T-helper 1 cell (primary cell): Measurements from ENCODE around the gene MAPT.
"Not testable (repeated sequence)": the region's sequence is repeated elsewhere in the genome, so short reads cannot be mapped to it uniquely, and the experiment has no call there.

Experiments used
- DNase-seq, 5 donors: peaks; one replicate each; pipeline ENCODE4 v3.0.0-alpha.2; 2012 to 2020

Gene MAPT

GRCh38 chr17:45929344-45929743 is 35.0 kb downstream of the MAPT start:
- DNase-seq: no peak

- DNase-seq: no peak
Observed at GRCh38 chr17:45930420-45930951, 36.1 kb downstream of the MAPT start.

DNA sequence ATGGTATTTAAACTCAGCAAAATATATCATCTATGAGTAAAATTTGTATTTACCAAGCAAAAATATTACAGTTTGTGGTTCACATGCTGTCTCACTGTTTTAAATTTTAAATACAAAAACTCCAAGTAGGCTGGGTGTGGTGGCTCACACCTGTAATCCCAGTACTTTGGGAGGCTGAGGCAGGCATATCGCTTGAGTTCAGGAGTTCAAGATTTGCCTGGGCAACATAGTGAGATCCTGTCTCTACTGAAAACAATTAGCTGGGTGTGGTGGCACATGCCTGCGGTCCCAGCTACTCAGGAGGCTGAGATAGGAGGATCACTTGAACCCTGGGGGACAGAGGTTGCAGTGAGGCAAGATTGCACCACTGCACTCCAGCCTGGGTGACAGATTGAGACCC is 37.3 kb downstream of the MAPT start:
- no peak for DNase-seq

DNA sequence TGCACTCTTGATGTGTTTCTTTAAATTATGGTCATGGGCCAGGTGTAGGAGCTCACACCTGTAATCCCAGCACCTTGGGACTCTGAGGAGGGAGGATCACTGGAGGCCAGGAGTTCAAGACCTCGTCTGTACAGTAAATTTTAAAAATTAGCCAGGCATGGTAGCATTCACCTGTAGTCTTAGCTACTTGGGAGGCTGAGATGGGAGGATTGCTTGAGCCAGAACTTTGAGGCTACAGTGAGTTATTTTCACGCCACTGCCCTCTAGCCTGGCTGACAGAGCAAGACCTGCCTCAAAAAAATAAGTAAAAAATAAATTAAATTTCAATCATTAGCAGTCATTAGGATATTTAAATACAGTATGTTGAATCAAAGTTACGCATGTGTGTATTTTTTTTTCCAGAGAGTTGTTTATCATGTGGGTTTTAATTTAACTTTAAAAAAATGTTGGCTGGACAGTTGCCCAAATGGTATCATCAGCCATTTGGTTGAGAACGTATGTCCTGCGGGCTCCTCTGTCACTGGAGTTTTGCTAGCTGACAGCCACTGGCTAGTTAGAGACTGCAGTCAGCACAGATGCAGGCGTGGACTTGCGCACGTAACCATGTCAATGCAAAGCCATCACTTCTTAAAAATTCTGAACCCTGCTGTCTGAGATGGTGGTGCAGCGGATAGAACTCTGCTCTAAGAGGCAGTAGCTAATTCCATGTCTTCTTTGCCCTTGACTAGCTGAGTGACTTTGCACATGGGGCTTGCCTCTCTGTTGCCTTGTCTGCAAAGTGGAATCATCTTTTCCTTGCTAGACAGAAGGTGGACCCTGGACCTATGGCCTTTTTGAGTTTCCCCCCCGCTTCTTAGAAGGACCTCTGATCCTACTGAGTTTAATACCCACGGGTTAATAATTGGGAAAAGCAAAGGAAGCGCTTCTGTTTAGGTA is 40.0 kb downstream of the MAPT start:
- DNase-seq: no peak

GRCh38 chr17:45935197-45935709 is 40.9 kb downstream of the MAPT start:
- DNase-seq: no peak

DNA sequence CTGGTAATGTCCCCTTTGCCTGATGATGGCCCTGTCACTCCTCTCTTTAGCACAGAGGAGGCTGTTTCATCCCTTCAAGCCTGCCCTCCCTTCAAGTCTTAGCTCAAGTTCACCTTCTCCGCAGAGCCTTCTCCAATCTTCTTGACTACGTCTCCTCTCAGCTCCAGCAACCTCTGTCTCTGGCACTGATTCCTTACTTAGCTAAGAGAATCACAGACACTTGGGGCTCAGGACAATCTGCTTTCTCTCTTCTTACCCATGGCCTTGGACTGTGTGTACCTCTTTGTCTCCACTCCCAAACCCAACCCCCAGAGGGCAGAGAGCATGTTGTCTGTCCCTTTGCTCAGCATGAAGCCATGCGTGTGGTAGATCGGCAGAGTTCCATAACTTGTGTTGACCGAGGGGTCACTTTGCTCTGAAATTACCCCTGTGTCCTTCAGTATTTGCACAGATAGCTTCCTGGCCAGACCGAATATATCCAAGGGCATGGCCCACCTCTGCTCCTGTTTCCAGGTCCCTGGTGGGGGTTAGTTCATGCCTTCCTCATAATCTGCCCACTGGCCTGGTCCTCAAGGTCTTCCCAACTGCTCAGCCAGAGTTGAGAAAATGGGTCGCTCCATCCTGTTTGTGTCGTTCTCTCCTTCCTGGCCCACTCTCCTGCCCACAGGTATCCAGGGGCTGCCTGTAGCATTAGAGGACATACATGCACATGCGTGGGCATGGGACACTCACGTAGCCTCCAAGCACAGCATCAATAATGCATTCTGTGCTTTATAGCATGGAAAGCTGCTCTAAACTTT is 41.6 kb downstream of the MAPT start:
- DNase-seq: no peak

DNA sequence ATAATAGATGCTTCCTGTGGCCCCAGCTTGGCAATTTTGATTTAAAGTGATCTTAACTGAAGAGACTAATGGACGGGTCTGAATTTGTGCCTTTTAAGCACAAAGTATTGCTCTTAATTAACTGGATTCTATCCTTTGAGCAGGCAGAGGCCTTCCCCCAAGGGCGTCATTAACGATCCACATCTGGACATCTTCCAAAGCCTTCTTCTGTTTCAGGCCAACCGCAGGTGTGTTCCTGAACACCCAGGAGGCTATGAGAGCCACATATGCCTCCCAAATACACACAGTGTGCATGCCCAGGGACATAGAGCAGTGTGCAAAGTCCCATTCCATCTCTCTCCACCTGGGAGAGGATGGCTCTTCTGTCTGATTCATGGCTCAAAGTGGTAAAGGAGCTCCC is 42.3 kb downstream of the MAPT start:
- DNase-seq: no peak

DNA sequence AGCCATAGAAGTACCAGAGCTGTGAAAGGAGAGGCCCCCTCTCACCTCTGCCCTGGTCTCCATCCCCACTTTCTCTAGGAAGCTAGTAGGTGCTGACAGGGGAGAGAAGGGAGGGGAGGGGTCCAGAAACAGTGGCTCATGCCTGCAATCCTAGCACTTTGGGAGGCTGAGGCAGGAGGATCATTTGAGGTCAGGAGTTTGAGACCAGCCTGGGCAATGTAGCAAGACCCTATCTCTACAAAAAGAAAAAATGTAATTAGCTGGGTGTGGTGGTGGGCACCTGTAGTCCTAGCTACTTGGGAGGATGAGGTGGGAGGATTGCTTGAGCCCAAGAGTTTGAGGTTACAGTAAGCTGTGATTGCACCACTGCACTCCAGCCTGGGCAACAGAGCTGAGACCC is 42.8 kb downstream of the MAPT start:
- DNase-seq: not testable (repeated sequence)

DNA sequence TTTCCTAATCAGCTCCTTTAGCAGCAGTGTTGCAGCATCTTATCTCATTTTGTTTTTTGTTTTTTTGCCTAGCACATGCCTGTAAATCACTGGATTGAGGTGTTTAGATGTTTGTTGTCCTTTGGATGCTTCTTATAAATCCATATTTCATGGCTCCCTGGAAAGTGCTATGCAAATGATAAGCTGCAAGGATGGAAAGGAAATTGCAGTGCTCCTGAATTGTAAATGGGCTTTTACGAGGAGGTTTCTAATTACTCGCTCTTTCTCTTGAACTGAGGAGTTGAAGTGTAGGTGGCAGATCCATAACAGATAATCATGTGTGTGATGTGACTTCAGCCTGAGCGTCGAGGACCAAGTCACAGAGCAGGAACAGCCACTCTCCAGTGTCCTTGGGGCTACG is 45.0 kb downstream of the MAPT start:
- DNase-seq: no peak

GRCh38 chr17:45940293-45940692 is 45.9 kb downstream of the MAPT start:
- no peak for DNase-seq

- DNase-seq: no peak
Observed at GRCh38 chr17:45940826-45941225, 46.5 kb downstream of the MAPT start.

DNA sequence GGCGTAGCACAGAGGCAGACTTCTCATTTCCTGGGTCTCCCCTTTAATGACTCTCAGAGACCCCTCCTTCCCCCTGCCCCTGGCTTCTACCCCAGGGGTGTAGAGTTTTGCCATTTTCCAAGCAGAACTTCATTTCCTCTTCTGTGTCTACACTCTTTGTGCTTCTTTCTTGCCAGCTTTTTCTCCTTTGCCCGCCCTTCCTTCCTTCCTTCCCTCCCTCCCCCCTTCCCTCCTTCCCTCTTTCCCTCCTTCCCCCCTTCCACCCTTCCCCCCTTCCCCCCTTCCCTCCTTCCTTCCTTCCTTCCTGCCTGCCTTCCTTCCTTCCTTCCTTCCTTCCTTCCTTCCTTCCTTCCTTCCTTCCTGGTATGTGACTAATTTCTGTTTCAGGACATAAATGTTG is 47.0 kb downstream of the MAPT start:
- no peak for DNase-seq

- no peak for DNase-seq
Observed at GRCh38 chr17:45942284-45942683, 47.9 kb downstream of the MAPT start.

DNA sequence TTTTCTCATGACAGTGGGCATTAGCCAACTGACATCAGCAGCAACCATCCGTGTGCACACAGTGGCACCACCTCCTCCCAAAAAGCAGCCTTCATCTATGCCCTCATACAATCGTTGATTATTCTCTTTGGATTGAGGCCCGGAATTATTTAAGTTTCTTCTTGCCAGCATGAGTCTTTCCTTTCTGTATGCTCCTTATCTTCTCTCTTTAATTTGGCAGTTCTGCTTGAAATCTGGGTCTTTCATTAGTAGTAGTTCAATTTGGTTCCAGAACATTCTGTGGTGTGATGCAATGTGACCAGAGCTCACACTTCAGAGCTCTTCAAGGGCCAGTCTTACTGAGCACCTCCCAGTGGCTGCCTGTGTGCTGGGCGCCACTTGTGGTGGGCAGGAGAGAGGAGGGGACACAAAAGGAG is 52.5 kb downstream of the MAPT start:
- DNase-seq: no peak

DNA sequence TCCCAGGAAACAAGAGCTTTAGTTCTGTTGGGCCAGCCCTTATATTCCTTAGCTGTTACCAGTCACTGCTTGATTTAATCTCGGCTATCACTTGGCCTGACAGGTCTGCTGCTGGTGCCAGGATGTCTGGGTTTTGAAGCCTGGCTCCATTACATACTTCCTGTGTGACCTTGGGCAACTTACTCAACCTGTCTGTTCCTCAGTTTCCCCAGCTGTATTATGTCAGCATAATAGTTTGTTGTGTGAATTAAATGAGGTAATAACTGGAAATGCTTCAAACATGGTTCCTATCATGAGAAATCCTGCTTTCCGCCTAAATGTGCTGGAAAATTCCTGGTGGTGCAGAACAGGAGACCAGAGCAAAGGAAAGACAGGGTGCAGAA is 54.1 kb downstream of the MAPT start:
- DNase-seq: no peak

DNA sequence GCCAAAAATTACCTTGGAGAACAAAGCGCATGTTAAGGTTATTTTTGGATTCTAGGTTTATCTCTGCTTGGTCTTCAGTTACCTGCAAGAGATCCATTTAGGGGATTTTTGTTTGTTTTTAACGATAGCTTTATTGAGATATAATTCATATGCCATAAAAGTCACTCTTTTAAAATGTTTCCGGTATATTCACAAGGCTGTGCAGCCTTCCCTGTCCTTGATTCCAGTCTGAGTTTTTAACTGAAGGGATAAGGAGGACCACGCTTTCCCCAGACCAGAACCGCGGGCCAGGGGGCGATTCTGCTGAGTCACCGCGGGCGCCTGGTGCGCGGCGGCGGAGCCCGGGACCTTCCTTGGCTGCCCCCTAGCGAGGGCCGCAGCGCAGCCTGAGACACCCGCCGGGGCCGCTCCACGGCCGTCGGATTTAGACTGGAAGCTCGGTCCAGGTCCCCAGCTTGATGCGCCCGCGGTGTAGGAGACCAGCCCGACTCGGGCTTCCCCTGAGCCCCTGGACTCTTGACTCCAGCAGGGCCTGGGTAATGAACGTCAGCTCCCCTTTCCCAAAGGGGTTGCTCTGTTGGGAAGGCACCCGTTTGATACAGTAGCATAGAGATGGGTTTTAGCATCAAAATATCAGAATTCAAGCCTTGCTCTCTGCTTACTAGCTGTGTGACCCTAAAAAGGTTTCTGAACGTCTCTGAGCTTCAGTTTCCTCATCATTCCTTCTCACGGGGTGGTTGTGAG is 54.7 kb downstream of the MAPT start:
- peak in 4 of 5 donors; percentile 26 to 66 (median 34) for DNase-seq

- DNase-seq: no peak
Observed at GRCh38 chr17:45949755-45950320, 55.5 kb downstream of the MAPT start.

DNA sequence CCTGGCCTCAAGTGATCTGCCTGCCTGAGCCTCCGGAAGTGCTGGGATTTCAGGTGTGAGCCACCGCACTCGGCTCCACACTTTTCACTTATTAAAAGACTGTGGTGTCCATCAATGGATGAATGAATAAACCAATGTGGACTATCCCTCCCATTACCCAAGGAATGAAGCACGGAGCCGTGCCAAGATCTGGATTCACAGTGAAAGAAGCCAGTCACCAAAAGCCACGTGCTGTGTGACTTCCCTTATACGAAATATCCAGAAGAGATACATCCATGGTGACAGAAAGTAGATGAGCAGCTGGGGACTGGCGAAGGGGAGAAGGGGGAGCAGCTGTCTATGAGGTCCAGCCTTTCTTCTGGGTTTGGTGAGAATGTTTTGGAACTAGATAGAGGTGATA is 56.5 kb downstream of the MAPT start:
- no peak for DNase-seq

DNA sequence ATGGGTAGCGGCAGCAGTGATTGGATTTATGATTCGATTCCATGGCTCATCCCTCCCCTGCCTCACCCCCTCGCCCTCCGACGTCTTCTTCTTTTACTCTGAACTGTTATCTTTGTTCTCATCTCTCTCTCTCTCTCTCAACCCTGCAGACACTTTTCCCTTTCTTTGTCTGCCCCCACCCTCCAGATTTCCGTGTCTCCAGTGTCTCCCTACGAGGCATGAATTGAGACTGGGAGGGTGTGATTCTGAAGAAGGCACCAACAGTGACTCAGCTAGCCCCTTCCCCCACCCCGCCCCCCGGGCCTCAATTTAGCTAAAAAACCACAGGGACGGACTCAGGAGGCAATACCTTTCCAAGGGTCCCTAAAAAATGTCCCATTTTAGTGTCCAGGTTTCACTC is 57.0 kb downstream of the MAPT start:
- DNase-seq: no peak

DNA sequence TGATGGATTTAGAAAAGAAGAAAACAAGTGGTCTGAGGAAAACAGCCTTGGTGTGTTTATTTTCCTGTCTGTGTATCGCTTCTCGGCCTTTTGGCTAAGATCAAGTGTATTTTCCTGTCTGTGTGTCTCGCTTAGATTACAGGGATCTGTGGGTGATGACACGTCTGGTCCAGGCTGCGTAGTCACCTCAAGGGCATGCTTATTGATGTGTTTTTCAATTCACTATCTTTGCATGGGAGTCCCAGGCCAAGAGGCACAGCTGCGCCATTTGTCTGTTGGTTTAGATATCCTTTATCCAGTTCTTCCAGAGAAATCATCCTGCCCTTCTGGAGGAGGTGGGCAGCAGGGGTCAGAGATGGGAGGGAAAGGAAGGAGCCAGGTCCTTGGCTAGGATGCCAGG is 57.6 kb downstream of the MAPT start:
- DNase-seq: no peak

DNA sequence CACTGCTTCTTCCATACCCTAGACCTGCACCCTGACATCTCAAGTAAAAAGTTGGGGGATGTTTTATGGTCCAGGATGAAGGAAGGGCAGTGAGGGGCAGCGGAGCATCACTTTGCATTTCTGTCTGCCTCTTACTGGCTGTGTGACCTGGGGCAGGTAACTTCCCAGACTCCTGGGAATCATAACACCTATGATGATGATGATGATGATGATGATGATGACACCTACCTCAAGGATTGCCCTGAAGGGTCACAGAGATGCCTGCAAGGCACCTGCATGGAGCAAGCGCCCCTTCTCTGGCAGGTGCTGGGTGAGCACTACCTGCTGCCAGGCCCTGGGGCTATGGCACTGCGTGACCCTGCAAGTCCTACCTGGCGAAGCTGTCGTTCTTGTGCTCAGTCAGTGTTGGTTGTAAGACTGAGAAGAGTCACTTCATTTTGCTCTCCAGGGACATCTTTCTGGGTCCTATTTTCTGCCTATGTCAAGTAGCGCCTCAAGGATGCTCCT is 58.5 kb downstream of the MAPT start:
- no peak for DNase-seq

DNA sequence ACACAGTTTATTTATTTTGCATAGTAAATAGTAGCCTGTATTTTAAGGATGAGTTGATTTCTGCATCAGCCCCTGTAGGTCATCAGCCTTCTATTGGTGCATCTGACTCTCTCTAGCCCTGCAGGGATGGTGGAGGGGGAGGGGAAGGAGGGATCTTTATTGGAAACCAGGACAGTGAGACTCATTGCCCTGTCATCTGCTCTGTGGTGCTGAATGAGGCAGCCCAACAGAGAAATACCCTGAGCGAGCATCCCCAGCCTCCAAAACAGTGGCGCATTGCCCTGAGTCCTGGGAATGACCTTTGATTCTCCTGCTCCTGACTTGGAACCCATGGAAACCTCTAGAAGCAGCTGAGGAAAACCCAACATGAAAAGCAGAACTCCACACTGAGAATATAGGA is 59.2 kb downstream of the MAPT start:
- no peak for DNase-seq
